Transverse colon (tissue), 4 donors: ENCODE measurements around the gene KIAA1958.

Experiments used
- EP300 ChIP-seq: sonication (generic); formaldehyde crosslinking; IDR thresholded peaks from one replicate; pipeline ENCODE4 v1.6.1; 2017; ENCODE audit warnings: antibody characterized with exemption, low read depth
- POLR2A ChIP-seq: fragments of 450-650 bp; IDR thresholded peaks from one replicate; pipeline ENCODE4 v1.6.1; 2016; ENCODE audit warnings: antibody characterized with exemption, mild to moderate bottlenecking, moderate library complexity
- POLR2AphosphoS5 ChIP-seq, 3 donors: sonication (generic); formaldehyde crosslinking; IDR thresholded peaks; one replicate each; pipeline ENCODE4 v1.6.1; 2016; ENCODE audit warnings: antibody characterized with exemption in 3 of 3
- TF ChIP-seq, protein P1 (sequence below), 5 experiments: fragments of 200-600 bp in 3 of 5; fragments of 450-650 bp in 2 of 5; sonication (generic) in 3 of 5; IDR thresholded peaks; 1 replicate in 2 of 5; 2 replicates in 3 of 5; pipeline ENCODE4 v1.5.1; 2016 to 2017; ENCODE audit warnings: antibody characterized with exemption in 5 of 5, inconsistent platforms in 3 of 5, mild to moderate bottlenecking in 2 of 5, moderate library complexity in 1 of 5

DNA sequence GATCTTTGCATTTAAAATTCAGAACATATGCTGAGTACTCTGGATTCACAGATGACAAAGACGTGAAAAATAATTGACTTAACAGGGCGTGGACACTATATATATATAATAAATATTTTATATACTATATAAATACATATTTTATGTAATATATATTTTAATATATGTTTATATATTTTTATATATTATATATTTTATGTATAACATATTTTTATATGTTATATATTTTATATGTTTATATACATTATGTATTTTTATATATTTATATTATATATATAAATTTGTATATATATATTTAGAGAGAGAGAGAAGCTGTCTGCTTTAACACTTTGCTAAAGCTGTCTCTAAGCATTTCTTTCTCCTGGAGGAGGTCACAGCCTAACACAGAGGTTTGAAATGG is 118.2 kb downstream of the KIAA1958 start:
- TF ChIP-seq EP300 = no peak
- no peak for TF ChIP-seq POLR2A
- TF ChIP-seq POLR2AphosphoS5 (IDR thresholded peaks at IDR 0.05) = no peak
- TF ChIP-seq, protein P1, sequence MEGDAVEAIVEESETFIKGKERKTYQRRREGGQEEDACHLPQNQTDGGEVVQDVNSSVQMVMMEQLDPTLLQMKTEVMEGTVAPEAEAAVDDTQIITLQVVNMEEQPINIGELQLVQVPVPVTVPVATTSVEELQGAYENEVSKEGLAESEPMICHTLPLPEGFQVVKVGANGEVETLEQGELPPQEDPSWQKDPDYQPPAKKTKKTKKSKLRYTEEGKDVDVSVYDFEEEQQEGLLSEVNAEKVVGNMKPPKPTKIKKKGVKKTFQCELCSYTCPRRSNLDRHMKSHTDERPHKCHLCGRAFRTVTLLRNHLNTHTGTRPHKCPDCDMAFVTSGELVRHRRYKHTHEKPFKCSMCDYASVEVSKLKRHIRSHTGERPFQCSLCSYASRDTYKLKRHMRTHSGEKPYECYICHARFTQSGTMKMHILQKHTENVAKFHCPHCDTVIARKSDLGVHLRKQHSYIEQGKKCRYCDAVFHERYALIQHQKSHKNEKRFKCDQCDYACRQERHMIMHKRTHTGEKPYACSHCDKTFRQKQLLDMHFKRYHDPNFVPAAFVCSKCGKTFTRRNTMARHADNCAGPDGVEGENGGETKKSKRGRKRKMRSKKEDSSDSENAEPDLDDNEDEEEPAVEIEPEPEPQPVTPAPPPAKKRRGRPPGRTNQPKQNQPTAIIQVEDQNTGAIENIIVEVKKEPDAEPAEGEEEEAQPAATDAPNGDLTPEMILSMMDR (IDR thresholded peaks at IDR 0.05) = no peak
